D721Med (cell line): ENCODE results near the gene TAAR8.

Experiments used
- DNase-seq: peaks from one replicate; pipeline ENCODE4 v3.0.0; 2011; ENCODE audit warnings: low spot score; ENCODE audit not compliant: insufficient read length
- FAIRE-seq: peaks from 2 replicates; lab custom pipeline; 2011; peaks lifted over from hg19 to GRCh38; lab: Jason Lieb, UNC
- CTCF ChIP-seq: IDR thresholded peaks from 2 replicates; pipeline ENCODE4 v1.5.1; 2012; ENCODE audit warnings: mild to moderate bottlenecking, control low read depth; ENCODE audit not compliant: insufficient read depth; ENCODE audit errors: missing control alignments

The TAAR8 gene

GRCh38 chr6:132570221-132570777, 17.8 kb downstream of the TAAR8 start, which contains the start of gene TAAR6:
Gene TAAR6, plus strand, starts transcription at chr6:132570322. Its CDS starts 0 bp downstream, at chr6:132570322.
- DNase-seq (no peak), FAIRE-seq (no peak)
- no peak for TF ChIP-seq CTCF

GRCh38 chr6:132571774-132572173, 19.3 kb downstream of the TAAR8 start:
- DNase-seq (no peak), FAIRE-seq (no peak)
- TF ChIP-seq CTCF, result no peak

DNA sequence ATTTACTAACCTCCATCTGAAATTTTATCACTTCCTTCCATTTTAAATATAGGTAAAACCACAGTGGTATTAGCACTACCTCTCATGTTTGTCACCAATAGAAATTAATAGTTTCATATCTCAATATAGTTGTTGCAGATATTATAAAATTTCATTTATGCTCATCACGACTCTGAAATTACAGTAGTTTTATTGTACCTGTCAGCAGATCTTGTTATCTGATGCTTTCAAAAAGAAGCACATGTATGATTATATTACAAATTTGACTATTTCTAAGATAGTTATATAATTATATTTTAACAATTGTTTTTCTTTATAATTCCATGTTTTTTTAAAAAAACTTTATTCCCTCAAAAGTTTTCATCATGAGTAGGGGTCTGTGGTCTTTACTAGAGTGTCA, 32.2 kb downstream of the TAAR8 start:
- FAIRE-seq, result no peak
- no peak for DNase-seq

GRCh38 chr6:132587424-132587823, 35.0 kb downstream of the TAAR8 start:
- TF ChIP-seq CTCF, result no peak
- FAIRE-seq, result no peak
- no peak for DNase-seq

More for the DNA sequence above, 32.2 kb downstream of the TAAR8 start:
- TF ChIP-seq CTCF, result no peak

DNA sequence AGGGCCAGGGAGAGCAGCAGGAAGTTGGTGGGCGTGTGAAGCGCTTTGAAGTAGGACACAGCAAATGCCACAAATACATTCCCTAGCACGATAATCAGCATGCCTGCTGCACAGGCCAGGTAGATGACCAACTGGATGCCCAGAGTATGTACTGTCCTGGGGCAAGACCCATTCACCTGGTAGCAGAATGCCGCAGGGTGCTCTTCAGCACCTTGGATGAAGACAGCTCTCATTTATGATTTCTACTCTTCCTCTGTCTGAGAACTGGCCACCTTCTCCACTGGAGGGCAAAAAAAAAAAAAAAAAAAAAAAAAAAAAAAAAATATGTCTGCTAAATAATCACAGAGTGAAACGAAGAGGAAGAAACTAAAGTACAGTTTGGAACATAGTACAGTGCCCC, 37.0 kb downstream of the TAAR8 start, which contains the start of gene TAAR5:
Gene TAAR5, minus strand, starts transcription at position 288 of the 400 bp plus-strand sequence. Its CDS starts 55 bp downstream, at position 233.
- DNase-seq, result no peak
- no peak for FAIRE-seq
- TF ChIP-seq CTCF, result no peak

GRCh38 chr6:132590362-132590761, 37.9 kb downstream of the TAAR8 start:
- DNase-seq (no peak), FAIRE-seq (no peak)

More at GRCh38 chr6:132590362-132590761, 37.9 kb downstream of the TAAR8 start:
- TF ChIP-seq CTCF, result no peak
